ENCODE measurements around the gene BCAM.
A peak's percentile ranks its signal among the peaks of the same experiment; 100 is the strongest.
"Not testable (repeated sequence)": the region's sequence is repeated elsewhere in the genome, so short reads cannot be mapped to it uniquely, and the experiment has no call there.

BCAM gene

GRCh38 chr19:44855606-44856005 lies 46.7 kb downstream of the BCAM start:
- Histone ChIP-seq H3K4me3 (ENCODE audit: low read depth, low read length) (no peak overlapping the region), H3K4me2 (ENCODE audit: low read length) (no peak overlapping the region), H3K36me3 (ENCODE audit: control insufficient read depth in 1 of 2, insufficient read depth in 2 of 2, low read length in 2 of 2) (peaks cover 41 to 47% of the 10 kb centered on the region in 2 experiments), H2BK12ac (ENCODE audit: low read length) (no peak overlapping the region), H3K27me3 (ENCODE audit: insufficient read depth, low read length) (no peaks in the 10 kb centered on the region), H3K79me1 (ENCODE audit: low read length) (peaks cover 2% of the 10 kb centered on the region), H2AK5ac (ENCODE audit: low read length) (no peak overlapping the region), H3K4me1 (ENCODE audit: control insufficient read depth in 1 of 2, insufficient read depth in 2 of 2, low read length in 2 of 2) (peaks cover 8 to 20% of the 10 kb centered on the region in 2 experiments), H3K14ac (ENCODE audit: low read length) (no peak overlapping the region), H2BK120ac (ENCODE audit: insufficient read depth, low read length, poor library complexity) (no peak overlapping the region), H3K23ac (ENCODE audit: low read length) (no peak overlapping the region), H4K8ac (ENCODE audit: low read depth, low read length) (no peak overlapping the region), H3K9ac (ENCODE audit: low read length) (no peak overlapping the region), H3K9me3 (ENCODE audit: insufficient read depth, low read depth, low read length) (no peaks in the 10 kb centered on the region), H4K91ac (ENCODE audit: low read depth, low read length) (no peak overlapping the region), H2AFZ (ENCODE audit: insufficient read depth, low read length, poor library complexity) (no peak overlapping the region), H4K12ac (ENCODE audit: low read depth, low read length) (no peak overlapping the region), H3K18ac (ENCODE audit: low read length) (no peak overlapping the region), H2BK5ac (ENCODE audit: low read depth, low read length, poor library complexity) (no peak overlapping the region), H3K4ac (ENCODE audit: low read depth, low read length) (peak overlapping the region; percentile 42), H3K27ac (ENCODE audit: low read depth, low read length) (no peak overlapping the region), H3K79me2 (ENCODE audit: control insufficient read depth, insufficient read depth, low read length, poor library complexity) (peaks cover 43% of the 10 kb centered on the region)
- WGBS (ENCODE audit: extremely low coverage, insufficient coverage, insufficient read length) = no CpG with 5 or more reads among the region's 1 CpG
- DNase-seq = no peak

GRCh38 chr19:44856421-44857083 lies 47.6 kb downstream of the BCAM start:
- Histone ChIP-seq H3K79me2 (ENCODE audit: control insufficient read depth, insufficient read depth, low read length, poor library complexity) (peaks cover 34% of the 10 kb centered on the region), H4K12ac (ENCODE audit: low read depth, low read length) (no peak overlapping the region), H3K4me1 (ENCODE audit: control insufficient read depth in 1 of 2, insufficient read depth in 2 of 2, low read length in 2 of 2) (peaks cover 3 to 12% of the 10 kb centered on the region in 2 experiments), H2AFZ (ENCODE audit: insufficient read depth, low read length, poor library complexity) (no peak overlapping the region), H2BK5ac (ENCODE audit: low read depth, low read length, poor library complexity) (no peak overlapping the region), H3K9me3 (ENCODE audit: insufficient read depth, low read depth, low read length) (no peaks in the 10 kb centered on the region), H3K14ac (ENCODE audit: low read length) (no peak overlapping the region), H3K36me3 (ENCODE audit: control insufficient read depth in 1 of 2, insufficient read depth in 2 of 2, low read length in 2 of 2) (peaks cover 37 to 45% of the 10 kb centered on the region in 2 experiments), H4K8ac (ENCODE audit: low read depth, low read length) (no peak overlapping the region), H3K23ac (ENCODE audit: low read length) (no peak overlapping the region), H2BK12ac (ENCODE audit: low read length) (no peak overlapping the region), H3K27me3 (ENCODE audit: insufficient read depth, low read length) (no peaks in the 10 kb centered on the region), H3K4ac (ENCODE audit: low read depth, low read length) (peak overlapping the region; percentile 89), H3K4me3 (ENCODE audit: low read depth, low read length) (no peak overlapping the region), H3K4me2 (ENCODE audit: low read length) (no peak overlapping the region), H2BK120ac (ENCODE audit: insufficient read depth, low read length, poor library complexity) (no peak overlapping the region), H3K79me1 (ENCODE audit: low read length) (peaks cover 2% of the 10 kb centered on the region), H4K91ac (ENCODE audit: low read depth, low read length) (no peak overlapping the region), H3K27ac (ENCODE audit: low read depth, low read length) (peak overlapping the region; percentile 38), H2AK5ac (ENCODE audit: low read length) (no peak overlapping the region), H3K9ac (ENCODE audit: low read length) (no peak overlapping the region), H3K18ac (ENCODE audit: low read length) (no peak overlapping the region)
- WGBS (ENCODE audit: extremely low coverage, insufficient coverage, insufficient read length) = no CpG with 5 or more reads among the region's 10 CpGs
- no peak for DNase-seq

- H2AK5ac ChIP-seq (ENCODE audit: low read length) = no peak overlapping the region
- H3K4ac ChIP-seq (ENCODE audit: low read depth, low read length) = peak overlapping the region; percentile 82
- H2BK120ac ChIP-seq (ENCODE audit: insufficient read depth, low read length, poor library complexity) = no peak overlapping the region
- no peak overlapping the region for H3K4me3 ChIP-seq (ENCODE audit: low read depth, low read length)
- no peak overlapping the region for H4K8ac ChIP-seq (ENCODE audit: low read depth, low read length)
- DNase-seq = peak; percentile 61 to 68
- no peak overlapping the region for H2AFZ ChIP-seq (ENCODE audit: insufficient read depth, low read length, poor library complexity)
- H2BK5ac ChIP-seq (ENCODE audit: low read depth, low read length, poor library complexity) = no peak overlapping the region
- H3K27me3 ChIP-seq (ENCODE audit: insufficient read depth, low read length) = no peaks in the 10 kb centered on the region
- peaks cover 22% of the 10 kb centered on the region for H3K79me2 ChIP-seq (ENCODE audit: control insufficient read depth, insufficient read depth, low read length, poor library complexity)
- H3K79me1 ChIP-seq (ENCODE audit: low read length) = no peaks in the 10 kb centered on the region
- H4K91ac ChIP-seq (ENCODE audit: low read depth, low read length) = no peak overlapping the region
- peaks cover 35 to 46% of the 10 kb centered on the region in 2 experiments for H3K36me3 ChIP-seq (ENCODE audit: control insufficient read depth in 1 of 2, insufficient read depth in 2 of 2, low read length in 2 of 2)
- H3K18ac ChIP-seq (ENCODE audit: low read length) = no peak overlapping the region
- no peak overlapping the region for H3K9ac ChIP-seq (ENCODE audit: low read length)
- no peak overlapping the region for H2BK12ac ChIP-seq (ENCODE audit: low read length)
- no peak overlapping the region for H3K4me2 ChIP-seq (ENCODE audit: low read length)
- H3K27ac ChIP-seq (ENCODE audit: low read depth, low read length) = no peak overlapping the region
- peaks cover 3 to 5% of the 10 kb centered on the region in 2 experiments for H3K4me1 ChIP-seq (ENCODE audit: control insufficient read depth in 1 of 2, insufficient read depth in 2 of 2, low read length in 2 of 2)
- no peak overlapping the region for H3K14ac ChIP-seq (ENCODE audit: low read length)
- no peaks in the 10 kb centered on the region for H3K9me3 ChIP-seq (ENCODE audit: insufficient read depth, low read depth, low read length)
- no CpG with 5 or more reads among the region's 4 CpGs for WGBS (ENCODE audit: extremely low coverage, insufficient coverage, insufficient read length)
- no peak overlapping the region for H3K23ac ChIP-seq (ENCODE audit: low read length)
- no peak overlapping the region for H4K12ac ChIP-seq (ENCODE audit: low read depth, low read length)
These were observed 48.9 kb downstream of the BCAM start for GRCh38 chr19:44857837-44858236.

GRCh38 chr19:44861576-44861975 lies 52.7 kb downstream of the BCAM start:
- peak in 1 of 2 donors; percentile 67 for DNase-seq
- Histone ChIP-seq H3K79me2 (ENCODE audit: control insufficient read depth, insufficient read depth, low read length, poor library complexity) (peaks cover 11% of the 10 kb centered on the region), H3K36me3 (ENCODE audit: control insufficient read depth in 1 of 2, insufficient read depth in 2 of 2, low read length in 2 of 2) (peaks cover 38 to 48% of the 10 kb centered on the region in 2 experiments)
- H2BK120ac ChIP-seq (ENCODE audit: insufficient read depth, low read length, poor library complexity); H2AFZ ChIP-seq (ENCODE audit: insufficient read depth, low read length, poor library complexity); H3K23ac ChIP-seq (ENCODE audit: low read length); H2AK5ac ChIP-seq (ENCODE audit: low read length); H3K18ac ChIP-seq (ENCODE audit: low read length); H3K79me1 ChIP-seq (ENCODE audit: low read length); H2BK5ac ChIP-seq (ENCODE audit: low read depth, low read length, poor library complexity); H3K4me2 ChIP-seq (ENCODE audit: low read length); H3K4me1 ChIP-seq (ENCODE audit: control insufficient read depth in 1 of 2, insufficient read depth in 2 of 2, low read length in 2 of 2); H4K12ac ChIP-seq (ENCODE audit: low read depth, low read length); H3K9me3 ChIP-seq (ENCODE audit: insufficient read depth, low read depth, low read length); H3K27me3 ChIP-seq (ENCODE audit: insufficient read depth, low read length); H3K4ac ChIP-seq (ENCODE audit: low read depth, low read length); H2BK12ac ChIP-seq (ENCODE audit: low read length); H4K8ac ChIP-seq (ENCODE audit: low read depth, low read length); H3K9ac ChIP-seq (ENCODE audit: low read length); H3K4me3 ChIP-seq (ENCODE audit: low read depth, low read length); H3K27ac ChIP-seq (ENCODE audit: low read depth, low read length); H3K14ac ChIP-seq (ENCODE audit: low read length); H4K91ac ChIP-seq (ENCODE audit: low read depth, low read length): not testable (repeated sequence)
- WGBS (ENCODE audit: extremely low coverage, insufficient coverage, insufficient read length) = no CpG with 5 or more reads among the region's 3 CpGs
